Measurements from ENCODE around the gene GCK. TPM values are rescaled to one million over a fixed set of nuclear protein-coding genes. Genes with fewer than 3 reads are reported as not detected.

GCK gene
- polyA plus RNA-seq, 4 donors: 0.85 to 1.1 TPM; not detected in 2

GRCh38 chr7:44104860-44105771 is 84.1 kb downstream of the GCK start:
- no peaks in the 10 kb centered on the region for H3K4me1 ChIP-seq (ENCODE audit: control insufficient read depth in 3 of 3, insufficient read depth in 2 of 3, low read depth in 1 of 3, low read length in 2 of 3)
- no peaks in the 10 kb centered on the region for H3K9me3 ChIP-seq (ENCODE audit: control insufficient read depth in 2 of 2, insufficient read depth in 1 of 2, low read depth in 1 of 2, low read length in 1 of 2)
- no peak for DNase-seq
- FAIRE-seq: no peak
- H3K36me3 ChIP-seq (ENCODE audit: control insufficient read depth in 3 of 3, insufficient read depth in 2 of 3, low read depth in 1 of 3, low read length in 3 of 3): peaks cover 0 to 7% (median 2%) of the 10 kb centered on the region in 3 donors
- H3K27me3 ChIP-seq (ENCODE audit: control insufficient read depth in 3 of 3, insufficient read depth in 3 of 3, low read length in 3 of 3): peaks cover 0 to 33% (median 4%) of the 10 kb centered on the region in 3 donors
- peak overlapping the region in 2 of 3 donors; percentile 28 to 59 for H3K27ac ChIP-seq (ENCODE audit: low read depth in 1 of 3, low read length in 2 of 3)
- peak overlapping the region; percentile 30 to 48 (median 33) for H3K4me3 ChIP-seq (ENCODE audit: low read depth in 1 of 3, low read length in 3 of 3)
- 30 to 54% (median 39%) methylated on average over 27 to 28 of the region's 28 CpGs for WGBS, 3 donors

- H3K4me3 ChIP-seq (ENCODE audit: low read depth in 1 of 3, low read length in 3 of 3): peak within 1 kb of the TSS; percentile 33 to 60 (median 48)
- FAIRE-seq (no peak), DNase-seq (peak in 1 of 2 donors; percentile 40)
- no peaks in the 10 kb centered on the region for H3K9me3 ChIP-seq (ENCODE audit: control insufficient read depth in 2 of 2, insufficient read depth in 1 of 2, low read depth in 1 of 2, low read length in 1 of 2)
- peaks cover 0 to 33% (median 4%) of the 10 kb centered on the region in 3 donors for H3K27me3 ChIP-seq (ENCODE audit: control insufficient read depth in 3 of 3, insufficient read depth in 3 of 3, low read length in 3 of 3)
- 3 to 4% (median 3%) methylated on average over 41 to 87 of the region's 87 CpGs for WGBS, 3 donors
- no peaks in the 10 kb centered on the region for H3K4me1 ChIP-seq (ENCODE audit: control insufficient read depth in 3 of 3, insufficient read depth in 2 of 3, low read depth in 1 of 3, low read length in 2 of 3)
- peak within 1 kb of the TSS in 2 of 3 donors; percentile 28 to 59 for H3K27ac ChIP-seq (ENCODE audit: low read depth in 1 of 3, low read length in 2 of 3)
- H3K36me3 ChIP-seq (ENCODE audit: control insufficient read depth in 3 of 3, insufficient read depth in 2 of 3, low read depth in 1 of 3, low read length in 3 of 3): peaks cover 0 to 5% (median 0%) of the 10 kb centered on the region in 3 donors
These were observed 85.0 kb downstream of the GCK start, which contains the start of gene AEBP1 for GRCh38 chr7:44103923-44104859. Gene AEBP1, plus strand, starts transcription at chr7:44104345. Its CDS starts 321 bp downstream, at chr7:44104666.

- no peak for FAIRE-seq
- Histone ChIP-seq H3K27me3 (ENCODE audit: control insufficient read depth in 3 of 3, insufficient read depth in 3 of 3, low read length in 3 of 3) (peaks cover 0 to 33% (median 4%) of the 10 kb centered on the region in 3 donors), H3K27ac (ENCODE audit: low read depth in 1 of 3, low read length in 2 of 3) (peak overlapping the region in 1 of 3 donors; percentile 35), H3K4me3 (ENCODE audit: low read depth in 1 of 3, low read length in 3 of 3) (peak overlapping the region in 1 of 3 donors; percentile 25), H3K36me3 (ENCODE audit: control insufficient read depth in 3 of 3, insufficient read depth in 2 of 3, low read depth in 1 of 3, low read length in 3 of 3) (peaks cover 0 to 5% (median 0%) of the 10 kb centered on the region in 3 donors), H3K9me3 (ENCODE audit: control insufficient read depth in 2 of 2, insufficient read depth in 1 of 2, low read depth in 1 of 2, low read length in 1 of 2) (no peaks in the 10 kb centered on the region), H3K4me1 (ENCODE audit: control insufficient read depth in 3 of 3, insufficient read depth in 2 of 3, low read depth in 1 of 3, low read length in 2 of 3) (no peaks in the 10 kb centered on the region)
- WGBS, 3 donors: 42 to 58% (median 51%) methylated on average over 8 of the region's 8 CpGs
- no peak for DNase-seq
These were observed 85.7 kb downstream of the GCK start for GRCh38 chr7:44103566-44103922.

GRCh38 chr7:44102846-44103565 is 86.2 kb downstream of the GCK start:
- no peaks in the 10 kb centered on the region for H3K9me3 ChIP-seq (ENCODE audit: control insufficient read depth in 2 of 2, insufficient read depth in 1 of 2, low read depth in 1 of 2, low read length in 1 of 2)
- WGBS, 3 donors: 49 to 77% (median 56%) methylated on average over 8 of the region's 8 CpGs
- H3K27ac ChIP-seq (ENCODE audit: low read depth in 1 of 3, low read length in 2 of 3): peak overlapping the region in 1 of 3 donors; percentile 47
- H3K27me3 ChIP-seq (ENCODE audit: control insufficient read depth in 3 of 3, insufficient read depth in 3 of 3, low read length in 3 of 3): peaks cover 0 to 33% (median 4%) of the 10 kb centered on the region in 3 donors
- no peak overlapping the region for H3K4me3 ChIP-seq (ENCODE audit: low read depth in 1 of 3, low read length in 3 of 3)
- no peaks in the 10 kb centered on the region for H3K4me1 ChIP-seq (ENCODE audit: control insufficient read depth in 3 of 3, insufficient read depth in 2 of 3, low read depth in 1 of 3, low read length in 2 of 3)
- FAIRE-seq: no peak
- no peak for DNase-seq
- H3K36me3 ChIP-seq (ENCODE audit: control insufficient read depth in 3 of 3, insufficient read depth in 2 of 3, low read depth in 1 of 3, low read length in 3 of 3): peaks cover 0 to 5% (median 0%) of the 10 kb centered on the region in 3 donors

- Histone ChIP-seq H3K9me3 (ENCODE audit: control insufficient read depth in 2 of 2, insufficient read depth in 1 of 2, low read depth in 1 of 2, low read length in 1 of 2) (no peaks in the 10 kb centered on the region), H3K4me3 (ENCODE audit: low read depth in 1 of 3, low read length in 3 of 3) (no peak overlapping the region), H3K36me3 (ENCODE audit: control insufficient read depth in 3 of 3, insufficient read depth in 2 of 3, low read depth in 1 of 3, low read length in 3 of 3) (peaks cover 0 to 3% (median 0%) of the 10 kb centered on the region in 3 donors), H3K4me1 (ENCODE audit: control insufficient read depth in 3 of 3, insufficient read depth in 2 of 3, low read depth in 1 of 3, low read length in 2 of 3) (no peaks in the 10 kb centered on the region), H3K27ac (ENCODE audit: low read depth in 1 of 3, low read length in 2 of 3) (peak overlapping the region in 1 of 3 donors; percentile 47), H3K27me3 (ENCODE audit: control insufficient read depth in 3 of 3, insufficient read depth in 3 of 3, low read length in 3 of 3) (peaks cover 0 to 33% (median 4%) of the 10 kb centered on the region in 3 donors)
- FAIRE-seq (no peak), DNase-seq (no peak)
- WGBS, 3 donors: 85 to 89% (median 85%) methylated on average over 14 of the region's 14 CpGs
These were observed 87.0 kb downstream of the GCK start for GRCh38 chr7:44101966-44102845.

- WGBS, 3 donors: 82 to 87% (median 87%) methylated on average over 3 of the region's 3 CpGs
- H3K9me3 ChIP-seq (ENCODE audit: control insufficient read depth in 2 of 2, insufficient read depth in 1 of 2, low read depth in 1 of 2, low read length in 1 of 2): no peaks in the 10 kb centered on the region
- no peaks in the 10 kb centered on the region for H3K4me1 ChIP-seq (ENCODE audit: control insufficient read depth in 3 of 3, insufficient read depth in 2 of 3, low read depth in 1 of 3, low read length in 2 of 3)
- no peak overlapping the region for H3K4me3 ChIP-seq (ENCODE audit: low read depth in 1 of 3, low read length in 3 of 3)
- DNase-seq: no peak
- FAIRE-seq: no peak
- peaks cover 0 to 32% (median 4%) of the 10 kb centered on the region in 3 donors for H3K27me3 ChIP-seq (ENCODE audit: control insufficient read depth in 3 of 3, insufficient read depth in 3 of 3, low read length in 3 of 3)
- peak overlapping the region in 2 of 3 donors; percentile 39 to 84 for H3K27ac ChIP-seq (ENCODE audit: low read depth in 1 of 3, low read length in 2 of 3)
- no peaks in the 10 kb centered on the region for H3K36me3 ChIP-seq (ENCODE audit: control insufficient read depth in 3 of 3, insufficient read depth in 2 of 3, low read depth in 1 of 3, low read length in 3 of 3)
These were observed 87.8 kb downstream of the GCK start for GRCh38 chr7:44101303-44101965.
